Measurements from ENCODE around the gene ATP1A3.

GRCh38 chr19:42037649-42038048 lies 43.6 kb upstream of the ATP1A3 start:
- no peak for TF ChIP-seq SIN3A (IDR thresholded peaks at IDR 0.05; ENCODE audit: borderline replicate concordance, insufficient read depth, low read length)
- TF ChIP-seq POLR2AphosphoS5 (IDR thresholded peaks at IDR 0.05; ENCODE audit: low read depth, low read length), result no peak
- TF ChIP-seq, protein P1, sequence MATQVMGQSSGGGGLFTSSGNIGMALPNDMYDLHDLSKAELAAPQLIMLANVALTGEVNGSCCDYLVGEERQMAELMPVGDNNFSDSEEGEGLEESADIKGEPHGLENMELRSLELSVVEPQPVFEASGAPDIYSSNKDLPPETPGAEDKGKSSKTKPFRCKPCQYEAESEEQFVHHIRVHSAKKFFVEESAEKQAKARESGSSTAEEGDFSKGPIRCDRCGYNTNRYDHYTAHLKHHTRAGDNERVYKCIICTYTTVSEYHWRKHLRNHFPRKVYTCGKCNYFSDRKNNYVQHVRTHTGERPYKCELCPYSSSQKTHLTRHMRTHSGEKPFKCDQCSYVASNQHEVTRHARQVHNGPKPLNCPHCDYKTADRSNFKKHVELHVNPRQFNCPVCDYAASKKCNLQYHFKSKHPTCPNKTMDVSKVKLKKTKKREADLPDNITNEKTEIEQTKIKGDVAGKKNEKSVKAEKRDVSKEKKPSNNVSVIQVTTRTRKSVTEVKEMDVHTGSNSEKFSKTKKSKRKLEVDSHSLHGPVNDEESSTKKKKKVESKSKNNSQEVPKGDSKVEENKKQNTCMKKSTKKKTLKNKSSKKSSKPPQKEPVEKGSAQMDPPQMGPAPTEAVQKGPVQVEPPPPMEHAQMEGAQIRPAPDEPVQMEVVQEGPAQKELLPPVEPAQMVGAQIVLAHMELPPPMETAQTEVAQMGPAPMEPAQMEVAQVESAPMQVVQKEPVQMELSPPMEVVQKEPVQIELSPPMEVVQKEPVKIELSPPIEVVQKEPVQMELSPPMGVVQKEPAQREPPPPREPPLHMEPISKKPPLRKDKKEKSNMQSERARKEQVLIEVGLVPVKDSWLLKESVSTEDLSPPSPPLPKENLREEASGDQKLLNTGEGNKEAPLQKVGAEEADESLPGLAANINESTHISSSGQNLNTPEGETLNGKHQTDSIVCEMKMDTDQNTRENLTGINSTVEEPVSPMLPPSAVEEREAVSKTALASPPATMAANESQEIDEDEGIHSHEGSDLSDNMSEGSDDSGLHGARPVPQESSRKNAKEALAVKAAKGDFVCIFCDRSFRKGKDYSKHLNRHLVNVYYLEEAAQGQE (IDR thresholded peaks at IDR 0.05; ENCODE audit: insufficient read depth in 1 of 2, low read depth in 2 of 2, low read length in 2 of 2), result no peak
- no peak for TF ChIP-seq FOXP2 (optimal IDR thresholded peaks at IDR 0.05; ENCODE audit: borderline replicate concordance, extremely low read depth, extremely low read length, insufficient read depth)
- TF ChIP-seq TAF1 (IDR thresholded peaks at IDR 0.05; ENCODE audit: borderline replicate concordance, insufficient read depth, low read length), result no peak
